T-cell (primary cell): ENCODE measurements around the gene PITX3. TPM values are rescaled to one million over a fixed set of nuclear protein-coding genes. Genes with fewer than 3 reads are reported as not detected.
"Not testable (repeated sequence)": the region's sequence is repeated elsewhere in the genome, so short reads cannot be mapped to it uniquely, and the experiment has no call there.

ENCODE experiments used
- ATAC-seq, 4 experiments: fragments of 200-7000 bp in 3 of 4; fragments of 150-1000 bp in 1 of 4; cut with Tn5 transposase; replicated peaks in 1 of 4; 1 replicate in 3 of 4; 2 replicates in 1 of 4; pipeline ENCODE4 v1.10.0; 2021; ENCODE audit warnings: moderate library complexity in 3 of 4, mild to moderate bottlenecking in 2 of 4, moderate number of reproducible peaks in 1 of 4
- CTCF ChIA-PET, 2 donors: fragments of 300-600 bp; sonication (Branson Sonifier 250); formaldehyde crosslinking; loops; one replicate each; lab custom pipeline; 2022; ENCODE audit warnings: antibody characterized with exemption in 2 of 2; lab: Charles Lee
- POLR2A ChIA-PET, 2 donors: fragments of 300-600 bp; sonication (Branson Sonifier 250); formaldehyde crosslinking; loops; one replicate each; lab custom pipeline; 2022; ENCODE audit warnings: antibody characterized with exemption in 2 of 2; lab: Charles Lee
- DNase-seq, 35 experiments: peaks; one replicate each; pipeline versions ENCODE4 v3.0.0 to v3.0.0-alpha.2; 2013 to 2023
- H3K27ac ChIP-seq: one replicate; pipeline ENCODE4 v1.5.1; 2013; ENCODE audit warnings: low read length
- H3K27me3 ChIP-seq, 2 experiments: replicated peaks in 1 of 2; 1 replicate in 1 of 2; 2 replicates in 1 of 2; pipeline versions ENCODE4 v1.6.1 to v1.7.0; 2013; ENCODE audit warnings: low read length in 1 of 2, mixed read lengths in 1 of 2; ENCODE audit not compliant: control insufficient read depth in 2 of 2, insufficient read depth in 2 of 2; ENCODE audit errors: extremely low read depth in 1 of 2
- H3K36me3 ChIP-seq, 2 donors: 1 replicate in 1 of 2; 2 replicates in 1 of 2; pipeline versions ENCODE4 v1.6.1 to v1.7.0; 2013; ENCODE audit warnings: low read length in 1 of 2; ENCODE audit not compliant: control insufficient read depth in 2 of 2, insufficient read depth in 1 of 2; ENCODE audit errors: extremely low read depth in 1 of 2
- H3K4me1 ChIP-seq, 2 experiments: 1 replicate in 1 of 2; 2 replicates in 1 of 2; pipeline versions ENCODE4 v1.6.1 to v1.7.0; 2013; ENCODE audit warnings: low read length in 2 of 2, mixed read lengths in 1 of 2; ENCODE audit not compliant: insufficient read depth in 2 of 2, control insufficient read depth in 1 of 2; ENCODE audit errors: extremely low read depth in 1 of 2
- H3K4me3 ChIP-seq, 2 donors: 1 replicate in 1 of 2; 2 replicates in 1 of 2; pipeline versions ENCODE4 v1.5.1 to v1.7.0; 2013; ENCODE audit warnings: mild to moderate bottlenecking in 2 of 2, low read length in 1 of 2, moderate library complexity in 1 of 2; ENCODE audit not compliant: control insufficient read depth in 1 of 2; ENCODE audit errors: extremely low read depth in 1 of 2
- H3K9me3 ChIP-seq: 2 replicates; pipeline ENCODE4 v1.7.0; 2013
- H3K27ac Mint-ChIP-seq, 2 donors: one replicate each; pipeline ENCODE4 v1.8.0; 2020 to 2021; ENCODE audit warnings: mild to moderate bottlenecking in 2 of 2, mixed read lengths in 2 of 2
- H3K27me3 Mint-ChIP-seq, 2 donors: one replicate each; pipeline ENCODE4 v1.8.0; 2021 to 2022; ENCODE audit warnings: mixed read lengths in 2 of 2
- H3K36me3 Mint-ChIP-seq: one replicate; pipeline ENCODE4 v1.8.0; 2021; ENCODE audit warnings: mixed read lengths
- H3K4me1 Mint-ChIP-seq, 3 donors: one replicate each; pipeline ENCODE4 v1.8.0; 2020 to 2022; ENCODE audit warnings: mixed read lengths in 3 of 3, mild to moderate bottlenecking in 1 of 3
- H3K4me3 Mint-ChIP-seq, 3 donors: one replicate each; pipeline ENCODE4 v1.8.0; 2020 to 2022; ENCODE audit warnings: mild to moderate bottlenecking in 3 of 3, mixed read lengths in 3 of 3, moderate library complexity in 3 of 3
- H3K9me3 Mint-ChIP-seq, 3 donors: one replicate each; pipeline ENCODE4 v1.8.0; 2020 to 2022; ENCODE audit warnings: mixed read lengths in 3 of 3
- WGBS: methylation state at CpG from one replicate; pipeline ENCODE4 v1.1.5; 2013; ENCODE audit warnings: missing lambda C conversion rate; ENCODE audit not compliant: insufficient coverage; 5-methylcytosine and 5-hydroxymethylcytosine counted together
- total RNA-seq, 35 experiments: library from RNA in 6 of 35; stranded (reverse) in 6 of 35; fragments of 120-200 nt in 1 of 35; gene quantifications; one replicate each; pipeline versions ENCODE4 v1.2.1 to v1.2.4 and lab custom pipeline; 2013 to 2026

PITX3 gene
- total RNA-seq, 5 donors from 2014 or later (not counting 1 experiment from before 2014, with no cell fraction given), result not detected

DNA sequence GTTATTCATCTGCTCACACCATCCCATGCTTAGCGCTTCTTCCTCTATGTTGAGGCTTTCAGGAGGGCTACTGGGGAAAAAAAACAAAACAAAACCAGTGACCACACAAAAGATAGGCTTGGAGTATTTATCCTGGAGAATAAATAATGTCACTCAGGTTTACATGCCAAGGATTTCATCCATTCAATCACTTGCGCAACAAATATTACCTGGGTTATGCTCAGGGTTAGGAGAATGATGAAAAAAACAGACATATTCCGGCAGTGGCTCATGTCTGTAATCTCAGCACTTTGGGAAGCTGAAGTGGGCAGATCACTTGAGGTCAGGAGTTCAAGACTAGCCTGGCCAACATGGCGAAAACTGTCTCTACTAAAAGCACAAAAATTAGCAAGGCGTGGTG is 18.5 kb downstream of the PITX3 start:
- Histone ChIP-seq H3K4me1 (peaks cover 0 to 15% of the 10 kb centered on the region in 2 experiments), H3K36me3 (no peaks in the 10 kb centered on the region), H3K27me3 (peaks cover 2 to 40% of the 10 kb centered on the region in 2 experiments), H3K4me3 (no peak overlapping the region), H3K27ac (no peak overlapping the region), H3K9me3 (no peaks in the 10 kb centered on the region)
- peaks cover 11 to 26% of the 10 kb centered on the region in 2 donors for H3K27me3 Mint-ChIP-seq
- ATAC-seq (no peak), DNase-seq (no peak)
- POLR2A ChIA-PET, result no interaction called here
- 89% methylated on average over 3 of the region's 5 CpGs for WGBS
- H3K36me3 Mint-ChIP-seq, result no peaks in the 10 kb centered on the region
- H3K4me1 Mint-ChIP-seq, result peaks cover 12 to 15% (median 13%) of the 10 kb centered on the region in 3 donors
- CTCF ChIA-PET, result interaction anchor here (0.6 to 0.7 kb wide), 2 partner anchors 49 kb away, joined by 3 to 4 read pairs; no protein-coding TSS in a partner anchor
- H3K27ac Mint-ChIP-seq, result no peak overlapping the region
- H3K9me3 Mint-ChIP-seq, result no peaks in the 10 kb centered on the region
- H3K4me3 Mint-ChIP-seq, result no peak overlapping the region

GRCh38 chr10:102220612-102221011 is 20.7 kb downstream of the PITX3 start:
- ATAC-seq (no peak), DNase-seq (no peak)
- Mint-ChIP-seq H3K4me1 (peaks cover under 1 to 2% (median 2%) of the 10 kb centered on the region in 3 donors), H3K9me3 (no peaks in the 10 kb centered on the region), H3K27me3 (peaks cover 8 to 11% of the 10 kb centered on the region in 2 donors), H3K27ac (no peak overlapping the region), H3K36me3 (no peaks in the 10 kb centered on the region), H3K4me3 (no peak overlapping the region)
- no peak overlapping the region for H3K4me3 ChIP-seq
- H3K9me3 ChIP-seq, result no peaks in the 10 kb centered on the region
- peaks cover 2 to 20% of the 10 kb centered on the region in 2 experiments for H3K27me3 ChIP-seq
- peaks cover 0 to 1% of the 10 kb centered on the region in 2 experiments for H3K4me1 ChIP-seq
- POLR2A ChIA-PET, result interaction anchor here in 1 of 2 donors (0.5 kb wide), 1 partner anchor 500 kb away, joined by 4 read pairs; no protein-coding TSS in a partner anchor
- H3K27ac ChIP-seq, result no peak overlapping the region
- H3K36me3 ChIP-seq, result no peaks in the 10 kb centered on the region
- CTCF ChIA-PET, result interaction anchor here (0.7 to 1.3 kb wide), 3 partner anchors 10 to 282 kb away, joined by 3 to 4 read pairs (median 3); partner anchors contain the start of gene ACTR1A (in 1 of the 2)

GRCh38 chr10:102219370-102219769 is 21.9 kb downstream of the PITX3 start:
- no peaks in the 10 kb centered on the region for H3K36me3 Mint-ChIP-seq
- no peaks in the 10 kb centered on the region for H3K4me1 Mint-ChIP-seq
- Histone ChIP-seq H3K27me3 (peaks cover 2 to 18% of the 10 kb centered on the region in 2 experiments), H3K4me1 (no peaks in the 10 kb centered on the region), H3K36me3 (no peaks in the 10 kb centered on the region), H3K27ac (no peak overlapping the region), H3K9me3 (no peaks in the 10 kb centered on the region), H3K4me3 (no peak overlapping the region)
- no peaks in the 10 kb centered on the region for H3K9me3 Mint-ChIP-seq
- H3K4me3 Mint-ChIP-seq, result no peak overlapping the region
- no peak overlapping the region for H3K27ac Mint-ChIP-seq
- H3K27me3 Mint-ChIP-seq, result peaks cover 8 to 10% of the 10 kb centered on the region in 2 donors
- ChIA-PET CTCF (interaction anchor here (0.6 to 0.7 kb wide), 2 partner anchors 100 to 203 kb away, joined by 3 to 7 read pairs; no protein-coding TSS in a partner anchor), POLR2A (interaction anchor here in 1 of 2 donors (0.7 kb wide), 1 partner anchor 364 kb away, joined by 4 read pairs; no protein-coding TSS in a partner anchor)
- 17% methylated on average over 1 of the region's 5 CpGs for WGBS
- DNase-seq, result no peak
- ATAC-seq, result no peak

- POLR2A ChIA-PET, DNase-seq, H3K36me3 ChIP-seq, ATAC-seq, H3K9me3 ChIP-seq, H3K4me1 ChIP-seq, H3K27me3 ChIP-seq, H3K27ac ChIP-seq, H3K9me3 Mint-ChIP-seq, H3K4me3 ChIP-seq, H3K4me1 Mint-ChIP-seq, H3K27me3 Mint-ChIP-seq, CTCF ChIA-PET, H3K27ac Mint-ChIP-seq, H3K4me3 Mint-ChIP-seq, H3K36me3 Mint-ChIP-seq: not testable (repeated sequence)
- WGBS, result no CpG with 5 or more reads among the region's 4 CpGs
Observed at GRCh38 chr10:102213599-102213998, 27.7 kb downstream of the PITX3 start.

- ChIA-PET POLR2A (interaction anchor here in 1 of 2 donors (0.6 kb wide), 1 partner anchor 91 kb away, joined by 3 read pairs; no protein-coding TSS in a partner anchor), CTCF (interaction anchor here (0.5 to 0.7 kb wide), 3 partner anchors 18 to 177 kb away, joined by 3 read pairs; no protein-coding TSS in a partner anchor)
- ATAC-seq (no peak), DNase-seq (no peak)
- Histone ChIP-seq H3K9me3 (no peaks in the 10 kb centered on the region), H3K27ac (no peak overlapping the region), H3K27me3 (peaks cover 0 to 4% of the 10 kb centered on the region in 2 experiments), H3K4me1 (no peaks in the 10 kb centered on the region), H3K4me3 (no peak overlapping the region), H3K36me3 (no peaks in the 10 kb centered on the region)
- Mint-ChIP-seq H3K4me3 (no peak overlapping the region), H3K27me3 (peaks cover 0 to 4% of the 10 kb centered on the region in 2 donors), H3K27ac (no peak overlapping the region), H3K36me3 (no peaks in the 10 kb centered on the region), H3K9me3 (peaks cover 0 to 3% (median 0%) of the 10 kb centered on the region in 3 donors), H3K4me1 (no peaks in the 10 kb centered on the region)
- no CpG with 5 or more reads among the region's 3 CpGs for WGBS
Observed at GRCh38 chr10:102211615-102212299, 29.6 kb downstream of the PITX3 start.

GRCh38 chr10:102208311-102209035 is 32.8 kb downstream of the PITX3 start:
- ATAC-seq (no peak), DNase-seq (no peak)
- Histone ChIP-seq H3K27ac (no peak overlapping the region), H3K4me1 (no peaks in the 10 kb centered on the region), H3K9me3 (no peaks in the 10 kb centered on the region), H3K4me3 (no peak overlapping the region), H3K27me3 (peaks cover 0 to 9% of the 10 kb centered on the region in 2 experiments), H3K36me3 (no peaks in the 10 kb centered on the region)
- peaks cover 0 to 4% (median 2%) of the 10 kb centered on the region in 3 donors for H3K9me3 Mint-ChIP-seq
- no peak overlapping the region for H3K4me3 Mint-ChIP-seq
- H3K27me3 Mint-ChIP-seq, result peaks cover 0 to 2% of the 10 kb centered on the region in 2 donors
- WGBS, result 89% methylated on average over 1 of the region's 5 CpGs
- no peaks in the 10 kb centered on the region for H3K4me1 Mint-ChIP-seq
- H3K27ac Mint-ChIP-seq, result no peak overlapping the region
- H3K36me3 Mint-ChIP-seq, result no peaks in the 10 kb centered on the region
- POLR2A ChIA-PET, result interaction anchor here in 1 of 2 donors (0.6 to 0.7 kb wide), 3 partner anchors 100 to 554 kb away, joined by 3 read pairs; no protein-coding TSS in a partner anchor
- CTCF ChIA-PET, result interaction anchor here in 1 of 2 donors (0.7 kb wide), 1 partner anchor 144 kb away, joined by 3 read pairs; no protein-coding TSS in a partner anchor
